HEK293 (cell line): Measurements from ENCODE around the gene SBSN.

Experiments used
- CTCF ChIA-PET: fragments of 350-600 bp; formaldehyde crosslinking; extraction: SDS; loops from one replicate; lab custom pipeline; 2021; ENCODE audit warnings: antibody characterized with exemption; lab: Yijun Ruan, JAX
- POLR2A ChIA-PET: fragments of 300-600 bp; formaldehyde crosslinking; extraction: SDS; loops from one replicate; lab custom pipeline; 2020; ENCODE audit warnings: antibody characterized with exemption, inconsistent platforms; lab: Yijun Ruan, JAX
- H3K27ac ChIP-seq: fragments of 200-500 bp; sonication (Bioruptor generic); 2 replicates; pipeline ENCODE4 v1.5.1; 2014; ENCODE audit warnings: low read depth, low read length, control low read depth, inconsistent platforms; ENCODE audit errors: extremely low read depth
- H3K36me3 ChIP-seq, 2 experiments: fragments of 200-500 bp in 1 of 2; sonication (Bioruptor generic) in 1 of 2; 1 replicate in 1 of 2; 2 replicates in 1 of 2; pipeline ENCODE4 v1.5.1; 2014 to 2017; ENCODE audit warnings: inconsistent platforms in 2 of 2, low read length in 2 of 2; ENCODE audit not compliant: control insufficient read depth in 2 of 2, insufficient read depth in 1 of 2
- H3K4me1 ChIP-seq: fragments of 200-500 bp; sonication (Bioruptor generic); 2 replicates; pipeline ENCODE4 v1.5.1; 2014; ENCODE audit warnings: mild to moderate bottlenecking, low read length, inconsistent platforms; ENCODE audit not compliant: control insufficient read depth, insufficient read depth
- H3K4me3 ChIP-seq: 2 replicates; pipeline ENCODE4 v1.5.1; 2011; ENCODE audit warnings: low read depth, mild to moderate bottlenecking, control low read depth, low read length, moderate library complexity
- H3K9me3 ChIP-seq: fragments of 200-500 bp; sonication (Bioruptor generic); 2 replicates; pipeline ENCODE4 v1.5.1; 2014; ENCODE audit warnings: low read depth, low read length, inconsistent platforms; ENCODE audit not compliant: control insufficient read depth, insufficient read depth
- GLIS1 ChIP-seq: fragments of 450-650 bp; formaldehyde crosslinking; IDR thresholded peaks from 2 replicates; pipeline ENCODE4 v1.5.1; 2016; ENCODE audit warnings: missing biosample characterization, missing genetic modification characterization
- KLF1 ChIP-seq: fragments of 450-650 bp; formaldehyde crosslinking; IDR thresholded peaks from 2 replicates; pipeline ENCODE4 v1.5.1; 2016; ENCODE audit warnings: missing biosample characterization, missing genetic modification characterization
- MEIS1 ChIP-seq: sonication (generic); formaldehyde crosslinking; IDR thresholded peaks from 2 replicates; pipeline ENCODE4 v1.8.1; 2022; ENCODE audit warnings: missing genetic modification reagents, mild to moderate bottlenecking, borderline replicate concordance
- WT1 ChIP-seq: fragments of 450-650 bp; formaldehyde crosslinking; IDR thresholded peaks from 2 replicates; pipeline ENCODE4 v1.5.1; 2016; ENCODE audit warnings: missing biosample characterization, missing genetic modification characterization
- YY2 ChIP-seq: fragments of 450-650 bp; formaldehyde crosslinking; IDR thresholded peaks from 2 replicates; pipeline ENCODE4 v1.5.1; 2016; ENCODE audit warnings: missing biosample characterization, missing genetic modification characterization
- ZBTB49 ChIP-seq: fragments of 450-650 bp; formaldehyde crosslinking; IDR thresholded peaks from 2 replicates; pipeline ENCODE4 v1.5.1; 2016; ENCODE audit warnings: missing biosample characterization, missing genetic modification characterization, low read depth
- ZBTB8A ChIP-seq: fragments of 450-650 bp; formaldehyde crosslinking; IDR thresholded peaks from 2 replicates; pipeline ENCODE4 v1.5.1; 2016; ENCODE audit warnings: missing biosample characterization, missing genetic modification characterization
- ZEB2 ChIP-seq: fragments of 450-650 bp; formaldehyde crosslinking; IDR thresholded peaks from 2 replicates; pipeline ENCODE4 v1.5.1; 2016; ENCODE audit warnings: missing biosample characterization, missing genetic modification characterization
- ZIC2 ChIP-seq: fragments of 450-650 bp; formaldehyde crosslinking; IDR thresholded peaks from 2 replicates; pipeline ENCODE4 v1.5.1; 2016; ENCODE audit warnings: missing biosample characterization, missing genetic modification characterization
- ZNF169 ChIP-seq: fragments of 450-650 bp; formaldehyde crosslinking; IDR thresholded peaks from 2 replicates; pipeline ENCODE4 v1.5.1; 2016; ENCODE audit warnings: missing biosample characterization, missing genetic modification characterization
- ZNF280C ChIP-seq: fragments of 450-650 bp; formaldehyde crosslinking; IDR thresholded peaks from 2 replicates; pipeline ENCODE4 v1.5.1; 2016; ENCODE audit warnings: missing biosample characterization, missing genetic modification characterization
- ZNF280D ChIP-seq: fragments of 450-650 bp; formaldehyde crosslinking; IDR thresholded peaks from 2 replicates; pipeline ENCODE4 v1.5.1; 2016; ENCODE audit warnings: missing biosample characterization, missing genetic modification characterization
- ZNF311 ChIP-seq: fragments of 450-650 bp; formaldehyde crosslinking; IDR thresholded peaks from 2 replicates; pipeline ENCODE4 v1.5.1; 2017; ENCODE audit warnings: missing biosample characterization, missing genetic modification characterization, borderline replicate concordance
- ZNF513 ChIP-seq: fragments of 450-650 bp; IDR thresholded peaks from 2 replicates; pipeline ENCODE4 v1.5.1; 2018; ENCODE audit warnings: missing biosample characterization, missing genetic modification characterization
- ZNF514 ChIP-seq: fragments of 450-650 bp; formaldehyde crosslinking; IDR thresholded peaks from 2 replicates; pipeline ENCODE4 v1.5.1; 2016; ENCODE audit warnings: missing biosample characterization, missing genetic modification characterization
- ZNF623 ChIP-seq: fragments of 450-650 bp; formaldehyde crosslinking; IDR thresholded peaks from 2 replicates; pipeline ENCODE4 v1.5.1; 2016; ENCODE audit warnings: missing biosample characterization, missing genetic modification characterization
- ZNF624 ChIP-seq: fragments of 450-650 bp; formaldehyde crosslinking; IDR thresholded peaks from 2 replicates; pipeline ENCODE4 v1.5.1; 2017; ENCODE audit warnings: missing biosample characterization, missing genetic modification characterization
- ZNF747 ChIP-seq: fragments of 450-650 bp; formaldehyde crosslinking; IDR thresholded peaks from 2 replicates; pipeline ENCODE4 v1.5.1; 2016; ENCODE audit warnings: missing biosample characterization, missing genetic modification characterization
- ZSCAN16 ChIP-seq: fragments of 450-650 bp; formaldehyde crosslinking; IDR thresholded peaks from 2 replicates; pipeline ENCODE4 v1.5.1; 2016; ENCODE audit warnings: missing biosample characterization, missing genetic modification characterization
- ZSCAN5A ChIP-seq: fragments of 450-650 bp; formaldehyde crosslinking; IDR thresholded peaks from 2 replicates; pipeline ENCODE4 v1.5.1; 2016; ENCODE audit warnings: missing biosample characterization, missing genetic modification characterization

The SBSN gene

GRCh38 chr19:35525873-35526272 lies 2.2 kb downstream of the SBSN start:
- H3K4me3 ChIP-seq, result no peak overlapping the region
- H3K9me3 ChIP-seq, result no peaks in the 10 kb centered on the region
- ChIA-PET POLR2A (interaction anchor here (0.7 to 0.9 kb wide), 3 partner anchors 11 to 1305 kb away, joined by 3 to 4 read pairs (median 3); no protein-coding TSS in a partner anchor), CTCF (interaction anchor here (0.6 to 1.4 kb wide), 4 partner anchors 14 to 173 kb away, joined by 4 to 7 read pairs (median 4); no protein-coding TSS in a partner anchor)
- no peak overlapping the region for H3K27ac ChIP-seq
- TF ChIP-seq ZNF311 (tag by site-specific recombination), result no peak
- no peak for TF ChIP-seq ZBTB49 (tag by site-specific recombination)
- peak; percentile 94 for TF ChIP-seq ZNF623 (tag by site-specific recombination)
- no peak for TF ChIP-seq ZNF280D (tag by site-specific recombination)
- 0 out of 2 replicates have a peak, but pooled peaks cover 3% of the 10 kb centered on the region for H3K4me1 ChIP-seq
- H3K36me3 ChIP-seq, result no peaks in the 10 kb centered on the region; a peak in 1 of 3 replicates

- ChIA-PET CTCF (interaction anchor here (6.6 kb wide), 1 partner anchor 15 kb away, joined by 86 read pairs; no protein-coding TSS in a partner anchor), POLR2A (interaction anchor here (0.5 kb wide), 1 partner anchor 14 kb away, joined by 3 read pairs; no protein-coding TSS in a partner anchor)
- Histone ChIP-seq H3K9me3 (no peaks in the 10 kb centered on the region), H3K36me3 (no peaks in the 10 kb centered on the region; a peak in 1 of 3 replicates), H3K27ac (no peak overlapping the region), H3K4me3 (no peak overlapping the region), H3K4me1 (0 out of 2 replicates have a peak, but pooled peaks cover 3% of the 10 kb centered on the region)
- TF ChIP-seq ZIC2 (tag by site-specific recombination), result no peak
- TF ChIP-seq ZSCAN16 (tag by site-specific recombination), result no peak
- no peak for TF ChIP-seq ZNF513 (tag by site-specific recombination)
- TF ChIP-seq GLIS1 (tag by site-specific recombination), result peak; percentile 21; the same call in 1 of the 2 replicates
- no peak for TF ChIP-seq ZBTB8A (tag by site-specific recombination)
- TF ChIP-seq ZSCAN5A (tag by site-specific recombination), result no peak
- TF ChIP-seq ZNF169 (tag by site-specific recombination), result no peak
- TF ChIP-seq ZNF514 (tag by site-specific recombination), result no peak
- TF ChIP-seq WT1 (tag by site-specific recombination), result no peak
- no peak for TF ChIP-seq ZNF747 (tag by site-specific recombination)
- TF ChIP-seq ZNF624 (tag by site-specific recombination), result no peak
- TF ChIP-seq KLF1 (tag by site-specific recombination), result no peak
- no peak for TF ChIP-seq MEIS1 (CRISPR knock-in tag)
- TF ChIP-seq ZNF280C, result no peak
- TF ChIP-seq YY2, result no peak
- no peak for TF ChIP-seq ZEB2 (tag by site-specific recombination)
Measured at GRCh38 chr19:35524181-35524837, 3.8 kb downstream of the SBSN start.
